Measurements from ENCODE around the gene AMBP.
"Not testable (repeated sequence)": the region's sequence is repeated elsewhere in the genome, so short reads cannot be mapped to it uniquely, and the experiment has no call there.

The AMBP gene

GRCh38 chr9:114050646-114051045, 27.5 kb downstream of the AMBP start:
- no peak for DNase-seq (ENCODE audit: low read depth)

DNA sequence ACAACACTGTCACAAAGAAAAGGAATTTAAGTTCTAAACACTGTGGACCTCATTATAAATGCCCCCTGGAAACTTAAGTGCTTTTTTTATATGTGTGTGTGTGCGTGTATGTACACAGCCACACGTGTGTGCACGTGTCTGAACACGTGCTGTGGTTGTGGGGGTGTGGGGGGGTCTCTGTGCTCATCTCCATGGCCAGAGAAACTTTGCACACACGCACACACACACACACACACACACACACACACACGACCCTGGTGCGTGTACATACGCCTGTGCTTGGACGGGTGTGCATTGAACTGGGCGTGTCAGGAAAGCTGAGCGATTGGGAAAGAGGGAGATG, 27.9 kb downstream of the AMBP start:
- DNase-seq (ENCODE audit: low read depth): no peak

GRCh38 chr9:114049441-114050225, 28.5 kb downstream of the AMBP start:
- DNase-seq (ENCODE audit: low read depth): no peak

DNA sequence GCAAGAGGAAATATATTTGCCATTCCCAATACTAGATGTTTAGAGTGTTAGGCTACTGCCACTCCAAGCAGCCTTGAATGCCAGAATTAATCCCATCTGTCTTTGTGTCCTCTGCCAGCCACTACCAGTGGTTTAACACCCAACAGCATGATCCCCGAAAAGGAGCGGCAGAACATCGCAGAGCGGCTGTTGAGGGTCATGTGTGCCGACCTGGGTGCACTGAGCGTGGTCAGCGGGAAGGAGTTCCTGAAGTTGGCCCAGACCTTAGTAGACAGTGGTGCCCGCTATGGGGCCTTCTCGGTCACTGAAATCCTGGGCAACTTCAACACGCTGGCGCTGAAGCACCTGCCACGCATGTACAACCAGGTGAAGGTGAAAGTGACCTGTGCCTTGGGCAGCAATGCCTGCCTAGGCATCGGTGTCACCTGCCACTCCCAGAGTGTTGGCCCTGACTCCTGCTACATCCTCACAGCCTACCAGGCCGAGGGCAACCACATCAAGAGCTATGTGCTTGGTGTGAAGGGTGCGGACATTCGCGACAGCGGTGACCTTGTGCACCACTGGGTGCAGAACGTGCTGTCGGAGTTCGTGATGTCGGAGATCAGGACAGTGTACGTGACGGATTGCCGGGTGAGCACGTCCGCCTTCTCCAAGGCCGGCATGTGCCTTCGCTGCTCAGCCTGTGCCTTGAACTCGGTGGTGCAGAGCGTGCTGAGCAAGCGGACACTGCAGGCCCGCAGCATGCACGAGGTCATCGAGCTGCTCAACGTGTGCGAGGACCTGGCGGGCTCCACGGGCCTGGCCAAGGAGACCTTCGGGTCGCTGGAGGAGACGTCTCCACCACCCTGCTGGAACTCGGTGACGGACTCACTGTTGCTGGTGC, 29.3 kb downstream of the AMBP start:
- no peak for DNase-seq (ENCODE audit: low read depth)

- no peak for DNase-seq (ENCODE audit: low read depth)
Observed at GRCh38 chr9:114047717-114048116, 30.4 kb downstream of the AMBP start.

DNA sequence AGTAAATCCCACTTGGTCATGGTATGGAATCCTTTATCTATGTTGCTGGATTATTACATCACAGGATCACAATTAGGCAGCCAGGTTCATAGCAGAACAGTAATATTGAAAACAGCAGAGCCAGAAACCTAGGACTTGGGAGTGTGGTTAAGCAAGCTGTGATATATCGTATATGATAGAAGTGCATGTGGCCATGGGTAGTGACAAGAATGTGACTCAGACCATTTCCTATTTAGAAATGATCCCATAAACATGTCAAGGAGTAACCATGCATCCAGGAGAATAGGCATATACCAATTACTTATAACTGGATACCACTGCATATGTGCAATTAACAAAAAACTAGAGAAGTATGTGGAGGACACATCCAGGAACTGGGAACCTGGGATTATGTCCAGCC, 31.2 kb downstream of the AMBP start:
- no peak for DNase-seq (ENCODE audit: low read depth)

DNA sequence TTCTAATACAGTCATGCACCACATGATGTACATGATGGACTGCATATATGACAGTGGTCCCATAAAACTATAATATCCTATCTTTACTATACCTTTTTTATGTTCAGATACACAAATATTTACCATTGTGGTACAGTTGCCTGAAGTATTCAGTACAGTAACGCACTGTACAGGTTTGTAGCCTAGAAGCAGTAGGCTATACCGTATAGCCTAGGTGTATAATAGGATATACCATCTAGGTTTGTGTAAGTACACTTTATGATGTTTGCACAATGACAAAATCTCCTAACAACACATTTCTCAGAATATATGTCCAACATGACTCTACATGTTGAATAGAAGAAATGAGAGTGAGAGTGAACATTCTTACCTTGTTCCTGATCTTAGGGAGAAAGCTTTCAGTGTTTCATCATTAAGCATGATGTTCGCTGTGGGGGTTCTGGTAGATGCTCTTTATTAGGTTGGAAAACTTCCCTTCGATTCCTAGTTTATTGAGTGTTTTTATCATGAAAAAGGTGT, 31.8 kb downstream of the AMBP start:
- DNase-seq (ENCODE audit: low read depth): no peak

DNA sequence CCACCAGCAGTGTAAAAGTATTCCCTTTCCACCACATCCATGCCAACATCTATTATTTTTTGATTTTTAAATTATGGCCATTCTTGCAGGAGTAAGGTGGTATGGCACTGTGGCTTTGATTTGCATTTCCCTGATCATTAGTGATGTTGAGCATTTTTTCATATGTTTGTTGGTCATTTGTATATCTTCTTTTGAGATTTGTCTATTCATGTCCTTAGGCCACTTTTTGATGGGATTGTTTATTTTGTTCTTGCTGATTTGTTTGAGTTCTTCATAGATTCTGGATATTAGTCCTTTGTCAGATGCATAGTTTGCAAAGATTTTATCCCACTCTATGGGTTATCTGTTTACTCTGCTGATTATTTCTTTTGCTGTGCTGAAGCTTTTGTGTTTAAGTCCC, 34.4 kb downstream of the AMBP start:
- DNase-seq (ENCODE audit: low read depth): not testable (repeated sequence)

- no peak for DNase-seq (ENCODE audit: low read depth)
Observed at GRCh38 chr9:114039484-114039883, 38.6 kb downstream of the AMBP start.

DNA sequence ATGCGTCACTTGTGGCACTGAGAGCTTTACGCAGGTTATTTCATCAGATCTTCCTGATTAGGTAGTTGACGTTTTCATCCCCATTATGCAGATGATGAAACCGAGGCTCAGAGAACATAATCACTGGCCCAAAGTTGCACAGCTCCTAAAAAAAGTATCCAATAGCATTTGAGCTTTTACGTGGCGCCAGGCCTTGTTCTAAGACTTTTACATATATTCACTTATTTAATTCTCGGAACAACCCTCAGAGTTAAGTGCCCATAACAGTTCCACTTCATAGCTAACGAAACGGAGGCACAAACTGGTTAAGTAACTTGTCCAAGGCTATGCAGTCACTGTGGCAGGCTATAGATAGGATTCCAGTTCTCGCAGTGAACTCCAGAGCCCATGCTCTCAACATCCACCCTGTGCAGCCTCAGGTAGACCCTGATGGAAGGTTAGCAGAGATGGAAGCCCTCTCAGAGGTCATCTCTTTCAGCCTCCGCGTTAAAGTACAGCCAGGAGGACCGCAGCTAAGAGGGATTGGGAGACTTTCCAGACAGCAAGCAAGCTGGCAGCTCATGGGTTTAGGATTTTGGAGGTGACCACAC, 39.3 kb downstream of the AMBP start:
- no peak for DNase-seq (ENCODE audit: low read depth)

DNA sequence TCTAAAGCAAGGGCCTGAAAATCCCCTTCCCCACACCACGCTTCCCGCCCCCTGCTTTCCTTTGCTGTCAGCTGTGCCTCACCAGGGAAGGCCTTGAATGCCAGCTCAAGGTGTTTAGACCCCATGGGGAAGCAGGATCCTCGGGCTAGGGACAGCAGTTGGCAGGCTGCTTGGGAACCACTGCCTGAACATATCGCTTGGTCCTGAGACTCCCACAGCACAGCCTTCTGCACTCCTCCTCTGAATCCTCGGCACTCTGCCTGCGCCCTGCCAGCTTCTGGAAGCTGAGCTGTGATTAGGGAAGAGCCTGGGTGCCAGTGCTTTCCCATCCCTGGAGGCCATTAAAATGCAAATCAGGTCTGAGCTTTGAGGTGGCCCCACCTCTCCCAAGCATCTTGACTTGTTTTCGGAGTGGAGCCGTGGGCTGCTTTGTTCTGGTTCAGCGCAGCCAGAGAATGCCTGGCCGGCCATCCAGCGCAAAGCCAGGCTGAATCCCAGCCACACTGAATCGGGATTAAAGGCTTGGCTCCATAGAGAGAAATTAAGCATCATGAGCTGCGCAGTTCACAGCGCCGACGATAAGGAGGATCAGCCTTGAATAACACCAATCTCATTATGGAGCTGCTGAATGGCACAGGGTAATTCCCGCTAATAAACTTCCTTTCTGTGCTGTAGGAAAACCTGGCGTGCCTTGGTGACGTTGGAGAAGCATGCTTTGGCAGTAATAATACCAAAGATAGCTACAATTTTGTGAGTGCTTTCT, 40.0 kb downstream of the AMBP start:
- no peak for DNase-seq (ENCODE audit: low read depth)

- no peak for DNase-seq (ENCODE audit: low read depth)
Observed at GRCh38 chr9:114037249-114037648, 40.9 kb downstream of the AMBP start.

DNA sequence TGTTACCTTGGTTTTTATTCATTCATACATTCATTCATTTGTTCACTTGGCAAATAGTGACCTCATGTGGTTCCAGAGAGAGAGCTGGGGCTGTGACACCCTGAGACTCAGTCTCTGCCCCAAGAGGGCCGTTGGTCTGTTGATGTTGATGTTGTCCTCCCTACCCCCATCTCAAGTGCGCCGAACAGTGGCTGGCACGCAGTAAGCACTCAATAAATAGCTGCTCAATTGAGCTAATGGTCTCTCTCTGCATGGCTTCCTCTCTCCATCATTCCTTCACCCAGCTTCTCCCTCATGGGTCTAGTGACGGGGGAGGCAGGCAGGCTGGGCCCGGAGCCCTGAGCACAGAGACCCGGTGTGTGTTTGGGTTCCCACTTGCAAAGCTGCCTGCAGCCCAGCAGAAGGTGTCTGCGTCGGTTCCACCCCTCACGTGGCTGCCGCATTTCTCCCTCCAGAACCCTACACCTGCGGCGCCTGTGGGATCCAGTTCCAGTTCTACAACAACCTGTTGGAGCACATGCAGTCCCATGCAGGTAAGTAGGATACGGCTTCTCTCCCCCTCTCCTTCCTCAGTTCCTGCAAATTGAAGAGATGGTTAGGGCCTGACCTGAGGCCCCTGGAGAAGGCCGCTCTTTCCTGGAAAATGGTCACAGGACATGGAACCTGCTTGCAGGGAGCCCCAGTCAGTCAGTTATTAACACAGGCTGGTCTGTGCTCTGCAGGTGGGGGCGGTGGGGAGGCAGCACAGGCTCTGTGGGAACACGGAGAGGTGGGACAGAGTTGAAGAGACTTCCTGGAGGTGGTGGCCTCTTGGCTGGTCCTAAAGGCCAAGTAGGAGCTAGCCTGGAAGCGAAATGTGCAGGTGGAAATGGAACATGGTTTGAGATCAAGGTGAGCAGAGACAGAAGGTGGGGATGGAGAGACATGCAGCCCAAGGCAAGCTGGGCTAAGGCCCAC, 42.0 kb downstream of the AMBP start:
- DNase-seq (ENCODE audit: low read depth): no peak

DNA sequence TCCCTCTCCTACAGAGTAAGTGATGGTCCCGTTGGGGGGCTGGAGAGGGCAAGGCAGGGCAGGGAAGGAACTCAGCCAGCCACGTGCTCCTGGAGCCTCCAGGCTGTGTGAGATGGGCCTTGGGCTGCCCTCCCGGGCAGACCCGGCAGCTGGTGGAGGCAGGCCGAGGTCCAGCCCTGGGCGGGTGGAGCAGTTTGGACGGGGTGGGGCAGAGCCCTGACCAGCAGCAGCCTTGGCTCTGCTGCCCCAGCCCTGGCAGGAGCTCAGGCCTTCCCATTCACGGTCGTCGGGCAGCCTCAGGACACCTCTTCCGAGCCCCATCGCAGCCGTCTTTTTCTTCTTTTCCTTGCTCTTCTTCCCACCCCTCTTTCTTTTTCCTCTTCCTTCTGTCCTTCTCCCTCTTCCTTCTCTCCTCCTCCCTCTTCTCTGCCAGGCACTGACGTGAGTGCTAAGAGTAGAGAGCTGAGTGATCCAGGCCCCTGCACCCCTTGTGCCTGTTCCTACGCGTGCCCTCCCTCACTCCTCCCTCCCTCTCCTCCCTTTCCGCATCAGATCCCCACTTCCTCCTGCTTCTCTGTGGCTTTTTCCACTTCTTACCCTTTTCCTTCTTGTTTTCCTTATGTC, 42.8 kb downstream of the AMBP start:
- DNase-seq (ENCODE audit: low read depth): no peak

GRCh38 chr9:114034661-114035062, 43.4 kb downstream of the AMBP start:
- DNase-seq (ENCODE audit: low read depth): no peak

DNA sequence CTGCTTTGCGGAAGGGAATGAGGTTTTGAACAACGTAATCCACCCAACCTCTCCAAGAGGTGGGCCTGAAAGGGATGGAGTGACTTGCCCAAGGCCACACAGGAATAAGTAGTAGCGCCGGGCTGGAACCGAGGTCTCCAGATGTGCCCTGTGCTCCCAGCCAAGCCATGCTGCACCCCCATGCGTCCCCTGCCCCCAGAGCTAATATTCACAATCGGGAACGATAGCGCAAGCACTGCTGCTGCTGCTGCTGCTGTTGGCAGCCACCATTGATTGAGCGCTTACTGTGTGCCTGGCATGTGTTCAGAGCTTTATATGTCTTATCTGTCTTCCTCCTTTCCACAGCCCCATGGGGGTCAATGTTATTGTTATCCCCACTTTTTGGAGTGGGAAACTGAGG, 43.9 kb downstream of the AMBP start:
- DNase-seq (ENCODE audit: low read depth): no peak

GRCh38 chr9:114033397-114034103, 44.5 kb downstream of the AMBP start:
- DNase-seq (ENCODE audit: low read depth): no peak

DNA sequence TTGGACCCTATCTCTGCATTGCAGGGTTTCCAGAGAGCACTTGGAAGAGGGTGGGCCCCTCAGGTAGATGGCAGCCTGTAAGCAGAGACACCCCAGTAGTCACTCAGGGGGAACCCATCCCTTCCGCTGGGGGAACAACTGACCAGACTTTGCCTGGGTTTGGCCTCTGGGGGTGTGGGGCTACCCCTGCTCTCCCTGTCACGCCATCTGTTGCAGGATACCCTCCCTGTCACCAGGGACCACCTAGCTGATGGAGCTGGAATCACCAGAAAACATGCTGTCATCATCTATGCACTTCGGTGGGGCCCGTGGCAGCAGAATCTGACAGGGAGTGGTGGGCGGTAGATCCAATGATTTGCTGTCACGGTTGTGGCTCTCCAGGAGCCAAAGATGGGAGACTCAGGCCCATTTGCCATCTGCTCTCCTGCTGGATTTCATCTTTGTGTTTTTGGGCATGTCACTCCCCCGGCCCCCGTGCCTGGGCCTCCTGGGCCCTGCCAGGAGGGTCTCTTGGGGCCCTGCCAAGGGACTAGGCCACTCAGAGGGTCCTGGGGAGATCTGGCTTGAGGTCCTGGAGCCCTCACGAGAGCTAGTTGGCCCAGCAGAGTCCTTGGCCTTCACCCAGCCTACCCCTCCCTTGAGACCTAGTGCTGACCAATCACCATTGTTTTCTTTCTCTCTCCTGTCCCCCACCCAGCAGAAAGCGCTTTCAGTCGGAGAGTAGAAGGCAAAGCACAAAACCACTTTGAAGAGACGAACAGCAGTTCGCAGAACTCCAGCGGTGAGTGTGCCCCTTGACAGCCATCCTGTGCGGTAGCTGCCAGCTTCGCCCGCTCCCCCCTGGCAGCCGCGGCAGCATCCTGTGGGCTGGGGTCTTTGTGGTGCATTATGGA, 45.9 kb downstream of the AMBP start:
- DNase-seq (ENCODE audit: low read depth): no peak
